Measurements from ENCODE around the gene HHAT. TPM values are rescaled to one million over a fixed set of nuclear protein-coding genes. Genes with fewer than 3 reads are reported as not detected.

Gene HHAT
- total RNA-seq, 4 donors from 2014 or later: 2.2 to 11.6 (median 7.3) TPM

DNA sequence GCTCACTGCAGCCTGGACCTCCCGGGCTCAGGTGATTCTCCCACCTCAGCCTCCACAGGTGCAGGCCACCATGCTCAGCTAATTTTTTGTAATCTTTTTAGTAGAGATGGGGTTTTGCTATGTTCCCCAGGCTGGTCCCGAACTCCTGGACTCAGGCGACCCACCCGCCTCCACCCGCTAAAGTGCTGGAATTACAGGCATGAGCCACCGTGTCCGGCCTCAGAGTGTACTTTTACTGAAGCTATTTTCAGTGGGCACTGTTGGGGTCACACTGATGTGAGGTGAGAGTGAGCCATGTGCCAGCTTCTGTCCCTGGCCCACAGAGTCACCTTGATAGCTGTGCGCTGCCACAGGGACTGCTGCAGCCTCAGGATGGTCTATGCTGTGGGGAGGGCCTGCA lies 25.3 kb upstream of the HHAT start:
- Histone ChIP-seq H3K9me3 (no peaks in the 10 kb centered on the region), H3K27me3 (peaks cover 5% of the 10 kb centered on the region), H3K27ac (no peak overlapping the region), H3K36me3 (no peaks in the 10 kb centered on the region), H3K4me3 (no peak overlapping the region), H3K4me1 (no peaks in the 10 kb centered on the region)
- in situ Hi-C loops (cut with MboI; ENCODE audit: low pct_ligation_motif_present in 1 of 4, low pct_unique_long_range_greater_than_20kb in 1 of 4, low sequenced_read_pairs in 3 of 4): loop anchor here in 2 of 4 donors (10.0 to 25.0 kb wide), 3 partner anchors 159 to 441 kb away; no protein-coding TSS in a partner anchor
- TF ChIP-seq POLR2A (IDR thresholded peaks at IDR 0.05) (no peak), EP300 (IDR thresholded peaks at IDR 0.05; ENCODE audit: low read depth) (no peak), POLR2AphosphoS5 (IDR thresholded peaks at IDR 0.05) (no peak)
- TF ChIP-seq, protein P1, sequence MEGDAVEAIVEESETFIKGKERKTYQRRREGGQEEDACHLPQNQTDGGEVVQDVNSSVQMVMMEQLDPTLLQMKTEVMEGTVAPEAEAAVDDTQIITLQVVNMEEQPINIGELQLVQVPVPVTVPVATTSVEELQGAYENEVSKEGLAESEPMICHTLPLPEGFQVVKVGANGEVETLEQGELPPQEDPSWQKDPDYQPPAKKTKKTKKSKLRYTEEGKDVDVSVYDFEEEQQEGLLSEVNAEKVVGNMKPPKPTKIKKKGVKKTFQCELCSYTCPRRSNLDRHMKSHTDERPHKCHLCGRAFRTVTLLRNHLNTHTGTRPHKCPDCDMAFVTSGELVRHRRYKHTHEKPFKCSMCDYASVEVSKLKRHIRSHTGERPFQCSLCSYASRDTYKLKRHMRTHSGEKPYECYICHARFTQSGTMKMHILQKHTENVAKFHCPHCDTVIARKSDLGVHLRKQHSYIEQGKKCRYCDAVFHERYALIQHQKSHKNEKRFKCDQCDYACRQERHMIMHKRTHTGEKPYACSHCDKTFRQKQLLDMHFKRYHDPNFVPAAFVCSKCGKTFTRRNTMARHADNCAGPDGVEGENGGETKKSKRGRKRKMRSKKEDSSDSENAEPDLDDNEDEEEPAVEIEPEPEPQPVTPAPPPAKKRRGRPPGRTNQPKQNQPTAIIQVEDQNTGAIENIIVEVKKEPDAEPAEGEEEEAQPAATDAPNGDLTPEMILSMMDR (IDR thresholded peaks at IDR 0.05): no peak
- DNase-seq: no peak
- intact Hi-C loops (cut with DNase I; ENCODE audit: low total_unique reads): no loop called here
- 86 to 96% methylated on average over 6 to 8 of the region's 8 CpGs for WGBS, 2 donors (ENCODE audit: low coverage in 1 of 2)

DNA sequence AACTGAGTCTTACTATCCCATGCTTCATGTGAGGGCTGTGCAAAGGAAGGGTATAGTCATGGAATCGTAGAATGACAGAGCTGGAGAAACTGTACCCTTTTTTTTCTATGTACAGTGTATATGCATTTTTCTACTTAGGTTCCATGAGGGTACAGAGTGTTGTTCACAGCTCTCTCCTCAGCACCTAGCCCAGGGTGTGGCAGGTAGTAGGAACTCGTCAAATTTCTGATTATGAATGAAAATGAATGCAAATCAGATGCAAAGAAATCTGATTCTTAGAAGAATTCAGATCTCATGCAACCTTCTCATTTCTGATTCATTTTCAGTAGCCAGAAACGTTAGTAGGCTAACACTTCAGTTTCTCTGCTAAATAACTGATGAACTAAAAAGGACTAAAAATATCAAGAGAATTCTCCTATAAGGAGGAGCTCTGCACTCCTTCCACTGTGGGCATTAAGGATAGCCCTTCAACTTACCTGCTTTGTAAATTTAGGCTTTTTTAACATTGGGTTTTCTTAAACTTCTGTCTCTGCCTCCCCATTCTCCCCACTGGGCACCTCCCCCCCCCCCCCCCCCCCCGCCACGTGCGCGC lies 18.0 kb upstream of the HHAT start:
- intact Hi-C loops (cut with DNase I; ENCODE audit: low total_unique reads): loop anchor here (5.0 kb wide), 2 partner anchors 108 to 168 kb away; no protein-coding TSS in a partner anchor
- Histone ChIP-seq H3K4me1 (peaks cover 0 to 10% (median 7%) of the 10 kb centered on the region in 4 donors), H3K9me3 (no peaks in the 10 kb centered on the region), H3K27me3 (no peaks in the 10 kb centered on the region), H3K36me3 (no peaks in the 10 kb centered on the region), H3K27ac (no peak overlapping the region), H3K4me3 (peak overlapping the region in 1 of 4 donors; percentile 44)
- in situ Hi-C loops (cut with MboI; ENCODE audit: low pct_ligation_motif_present in 1 of 4, low pct_unique_long_range_greater_than_20kb in 1 of 4, low sequenced_read_pairs in 3 of 4): loop anchor here (10.0 to 25.0 kb wide), 3 partner anchors 166 to 448 kb away; no protein-coding TSS in a partner anchor
- DNase-seq: no peak
- TF ChIP-seq POLR2A (IDR thresholded peaks at IDR 0.05) (no peak), POLR2AphosphoS5 (IDR thresholded peaks at IDR 0.05) (no peak), EP300 (IDR thresholded peaks at IDR 0.05; ENCODE audit: low read depth) (no peak)
- TF ChIP-seq, protein P1 (IDR thresholded peaks at IDR 0.05): no peak
- 11 to 60% methylated on average over 2 to 7 of the region's 7 CpGs for WGBS, 2 donors (ENCODE audit: low coverage in 1 of 2)

DNA sequence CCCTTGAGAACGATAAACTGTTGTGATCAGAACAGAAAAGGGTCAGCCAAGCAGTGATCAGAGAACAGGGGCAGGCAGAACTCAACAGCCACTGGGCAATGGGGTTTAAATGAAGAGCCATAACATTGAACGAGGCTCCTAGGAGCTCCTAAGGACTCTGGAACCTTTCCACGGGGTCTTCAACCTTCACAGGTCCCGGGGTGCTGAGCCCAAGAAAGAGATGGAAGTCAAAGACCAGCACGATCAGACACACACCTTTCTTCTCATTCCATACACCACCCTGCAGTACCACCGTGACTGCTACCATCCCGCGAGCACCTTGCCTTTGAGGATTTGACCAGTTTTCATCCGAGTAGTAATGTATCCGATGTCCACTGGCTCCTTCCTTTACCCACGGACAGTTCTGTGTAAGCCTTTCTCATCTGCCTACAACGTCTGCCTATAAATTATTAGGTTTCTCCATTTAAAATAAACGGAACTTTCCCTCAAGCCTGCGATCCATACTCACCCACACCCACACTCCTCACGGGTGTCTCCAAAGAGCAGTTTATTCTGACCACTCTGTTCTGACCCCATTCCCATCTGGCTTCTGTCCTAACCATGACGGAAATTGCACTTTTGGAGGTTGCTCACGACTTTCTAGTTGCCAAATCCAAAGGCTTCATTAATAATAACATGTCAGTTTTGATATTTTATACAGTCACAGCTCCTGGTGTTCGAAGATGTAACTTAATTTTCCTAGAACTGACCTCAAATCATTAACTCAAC lies 16.8 kb upstream of the HHAT start:
- Histone ChIP-seq H3K27me3 (no peaks in the 10 kb centered on the region), H3K9me3 (no peaks in the 10 kb centered on the region), H3K4me3 (no peak overlapping the region), H3K36me3 (no peaks in the 10 kb centered on the region), H3K4me1 (peaks cover 0 to 10% (median 7%) of the 10 kb centered on the region in 4 donors), H3K27ac (peak overlapping the region in 3 of 4 donors; percentile 24 to 52 (median 38))
- DNase-seq: no peak
- 51% methylated on average over 12 to 18 of the region's 18 CpGs for WGBS, 2 donors (ENCODE audit: low coverage in 1 of 2)
- intact Hi-C loops (cut with DNase I; ENCODE audit: low total_unique reads): loop anchor here (5.0 kb wide), 2 partner anchors 110 to 170 kb away; no protein-coding TSS in a partner anchor
- in situ Hi-C loops (cut with MboI; ENCODE audit: low pct_ligation_motif_present in 1 of 4, low pct_unique_long_range_greater_than_20kb in 1 of 4, low sequenced_read_pairs in 3 of 4): loop anchor here (10.0 to 25.0 kb wide), 3 partner anchors 167 to 450 kb away; no protein-coding TSS in a partner anchor
- TF ChIP-seq POLR2A (IDR thresholded peaks at IDR 0.05) (no peak), EP300 (IDR thresholded peaks at IDR 0.05; ENCODE audit: low read depth) (no peak)
- TF ChIP-seq, protein P1 (IDR thresholded peaks at IDR 0.05): no peak

DNA sequence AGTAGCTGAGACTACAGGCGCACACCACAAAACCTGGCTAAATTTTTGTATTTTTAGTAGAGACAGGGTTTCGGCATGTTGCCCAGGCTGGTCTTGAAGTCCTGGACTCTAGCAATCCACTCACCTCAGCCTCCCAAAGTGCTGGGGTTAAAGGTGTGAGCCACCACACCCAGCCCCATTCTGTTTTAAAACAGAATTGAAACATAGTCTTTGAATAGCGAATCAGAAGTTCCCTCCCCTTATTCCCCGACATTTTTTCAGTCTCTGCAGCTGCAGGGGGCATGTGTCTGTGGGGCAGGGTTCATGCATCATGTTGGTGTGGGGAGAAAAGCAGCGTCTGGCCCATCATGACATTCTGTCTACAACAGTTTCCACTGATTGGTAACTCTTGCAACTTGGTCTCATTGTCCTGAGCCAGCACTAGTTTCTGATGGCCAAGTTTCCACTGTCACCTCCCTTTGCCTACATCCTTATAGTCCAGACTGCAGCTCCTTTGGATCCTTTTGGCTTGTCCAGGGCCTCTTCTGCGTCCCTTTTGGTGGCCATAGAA lies 15.6 kb upstream of the HHAT start:
- Histone ChIP-seq H3K27ac (no peak overlapping the region), H3K4me1 (peaks cover 0 to 10% (median 7%) of the 10 kb centered on the region in 4 donors), H3K4me3 (no peak overlapping the region), H3K27me3 (no peaks in the 10 kb centered on the region), H3K9me3 (no peaks in the 10 kb centered on the region), H3K36me3 (no peaks in the 10 kb centered on the region)
- 73 to 95% methylated on average over 3 to 6 of the region's 6 CpGs for WGBS, 2 donors (ENCODE audit: low coverage in 1 of 2)
- no peak for DNase-seq
- in situ Hi-C loops (cut with MboI; ENCODE audit: low pct_ligation_motif_present in 1 of 4, low pct_unique_long_range_greater_than_20kb in 1 of 4, low sequenced_read_pairs in 3 of 4): loop anchor here (10.0 to 25.0 kb wide), 3 partner anchors 168 to 451 kb away; no protein-coding TSS in a partner anchor
- intact Hi-C loops (cut with DNase I; ENCODE audit: low total_unique reads): loop anchor here (5.0 kb wide), 2 partner anchors 111 to 171 kb away; no protein-coding TSS in a partner anchor
- TF ChIP-seq EP300 (IDR thresholded peaks at IDR 0.05; ENCODE audit: low read depth) (no peak), POLR2A (IDR thresholded peaks at IDR 0.05) (no peak), POLR2AphosphoS5 (IDR thresholded peaks at IDR 0.05) (no peak)
- TF ChIP-seq, protein P1 (IDR thresholded peaks at IDR 0.05): no peak

All from transverse colon (tissue), 4 donors.